UCSD-AML1 (cell line): ENCODE data around the gene HDAC7.
A peak's percentile ranks its signal among the peaks of the same experiment; 100 is the strongest.

ENCODE experiments used
- DNase-seq: peaks from one replicate; lab custom pipeline; 2025; ENCODE audit not compliant: unreplicated experiment; lab: John Stamatoyannopoulos, UW

HDAC7 gene

GRCh38 chr12:47819896-47820630 lies at the start of gene HDAC7:
TSS of gene HDAC7 (minus strand) at chr12:47819903. CDS start at chr12:47819785, 118 bp downstream.
- peak; percentile 74 for DNase-seq

- peak; percentile 51 for DNase-seq
Measured at GRCh38 chr12:47868552-47869031, 48.9 kb upstream of the HDAC7 start.

DNA sequence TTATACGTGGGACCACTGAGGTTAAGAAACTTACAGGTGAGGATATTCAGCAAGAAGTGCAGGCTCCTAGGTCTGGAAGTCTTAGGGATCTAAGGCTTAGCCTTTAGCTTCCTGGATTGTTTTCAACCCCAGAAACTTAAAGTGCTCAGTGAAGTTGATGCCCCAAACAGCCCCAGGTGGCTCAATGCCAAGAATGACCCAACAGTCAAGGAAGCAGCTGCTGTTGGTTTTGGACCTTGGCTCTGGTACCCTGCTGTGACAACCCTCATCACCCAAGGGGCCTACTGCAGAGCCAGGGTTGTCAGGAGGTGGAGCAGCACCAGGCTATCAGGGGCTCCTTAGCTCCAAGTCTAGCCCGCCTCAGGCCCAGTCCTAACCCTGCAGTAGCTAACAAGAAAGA lies 48.3 kb upstream of the HDAC7 start:
- no peak for DNase-seq

- peak; percentile 48 for DNase-seq
Measured at GRCh38 chr12:47867495-47867941, 47.8 kb upstream of the HDAC7 start.

DNA sequence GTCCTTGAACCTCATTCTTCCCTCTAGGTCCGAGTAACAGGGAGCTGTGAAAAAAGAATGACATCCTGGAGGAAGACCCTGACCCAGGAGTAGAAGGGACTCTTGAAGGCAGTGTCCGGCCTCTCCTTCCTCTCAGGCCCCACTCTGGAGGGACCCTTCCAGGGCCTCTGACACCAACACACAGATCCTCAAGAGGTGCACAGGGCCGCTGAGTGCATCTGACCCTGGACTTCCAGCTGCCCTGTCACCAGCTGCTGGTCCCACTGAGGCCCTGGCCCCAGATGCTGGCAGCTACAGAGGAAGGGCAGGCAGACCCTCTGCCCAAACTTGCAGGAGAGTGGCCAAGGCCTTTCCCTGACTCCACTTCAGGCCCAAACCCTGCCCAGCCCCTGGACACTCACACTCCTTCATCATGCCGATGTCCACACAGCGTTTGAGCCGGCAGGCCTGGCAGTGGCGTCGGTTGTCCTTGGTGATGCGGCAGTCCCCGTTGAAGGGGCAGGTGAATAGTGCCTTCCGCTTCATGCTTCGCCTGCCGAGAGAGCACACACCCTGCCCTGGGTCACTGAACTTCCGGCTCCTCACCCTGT lies 45.0 kb upstream of the HDAC7 start:
- DNase-seq, result no peak

DNA sequence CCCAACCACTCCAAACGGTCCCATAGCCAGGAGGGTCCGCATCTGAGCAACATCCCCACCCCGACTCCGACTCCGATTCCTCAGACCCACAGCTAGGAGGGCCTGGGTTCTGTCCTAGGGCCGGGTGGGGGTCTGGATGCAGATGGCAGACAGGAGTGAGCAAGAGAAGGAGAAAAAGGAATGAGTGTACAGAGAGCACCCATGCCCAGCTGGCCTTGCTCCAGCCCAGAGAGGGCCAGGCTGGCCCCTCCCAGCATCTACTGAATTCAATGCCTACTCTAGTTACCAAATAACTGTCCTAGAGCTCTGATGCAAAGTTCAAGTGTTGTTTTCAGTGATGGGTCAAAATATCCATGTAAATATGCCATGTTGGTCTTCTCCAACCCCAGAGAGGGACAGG lies 44.3 kb upstream of the HDAC7 start:
- DNase-seq, result no peak

- DNase-seq, result no peak
Measured at GRCh38 chr12:47863467-47863866, 43.8 kb upstream of the HDAC7 start.

DNA sequence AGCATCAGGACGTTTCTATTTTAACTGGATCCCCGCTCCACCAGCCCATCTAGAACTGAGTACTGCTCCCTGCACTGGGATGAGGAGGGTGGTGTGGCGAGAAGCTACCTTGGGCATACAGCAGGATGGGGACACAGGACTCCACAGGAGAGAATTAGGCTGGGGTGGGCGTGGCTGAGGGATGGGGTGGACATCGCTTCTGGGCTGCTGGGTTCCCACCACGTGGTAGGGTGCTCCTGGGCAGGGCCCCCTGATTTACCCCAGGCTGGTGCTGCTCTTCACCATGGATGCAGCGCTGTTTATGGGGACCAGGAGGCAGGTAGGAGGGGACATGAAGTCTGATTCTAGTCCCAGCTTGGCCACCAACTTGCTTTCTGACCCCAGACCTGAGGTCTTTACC lies 43.2 kb upstream of the HDAC7 start:
- DNase-seq, result no peak

GRCh38 chr12:47862167-47862750 lies 42.6 kb upstream of the HDAC7 start:
- DNase-seq, result no peak

DNA sequence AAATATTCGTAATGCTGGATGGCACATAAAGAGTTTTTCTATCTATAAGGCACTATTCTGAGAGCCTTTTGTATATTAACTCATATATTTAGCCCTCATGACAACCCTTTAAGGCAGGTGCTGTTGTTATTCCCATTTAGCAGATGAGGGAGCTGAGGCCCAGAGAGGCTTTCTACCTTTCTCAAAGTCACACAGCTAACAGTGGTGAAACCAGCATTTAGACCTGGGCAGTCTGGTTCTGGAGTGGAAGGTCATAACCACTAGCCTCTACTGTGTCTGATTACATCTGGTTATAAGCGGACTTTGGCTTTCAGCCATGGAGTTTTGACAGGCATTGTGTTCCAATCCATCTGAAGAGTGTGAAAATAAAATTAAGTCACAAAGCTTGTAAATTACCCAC lies 41.2 kb upstream of the HDAC7 start:
- DNase-seq, result no peak

DNA sequence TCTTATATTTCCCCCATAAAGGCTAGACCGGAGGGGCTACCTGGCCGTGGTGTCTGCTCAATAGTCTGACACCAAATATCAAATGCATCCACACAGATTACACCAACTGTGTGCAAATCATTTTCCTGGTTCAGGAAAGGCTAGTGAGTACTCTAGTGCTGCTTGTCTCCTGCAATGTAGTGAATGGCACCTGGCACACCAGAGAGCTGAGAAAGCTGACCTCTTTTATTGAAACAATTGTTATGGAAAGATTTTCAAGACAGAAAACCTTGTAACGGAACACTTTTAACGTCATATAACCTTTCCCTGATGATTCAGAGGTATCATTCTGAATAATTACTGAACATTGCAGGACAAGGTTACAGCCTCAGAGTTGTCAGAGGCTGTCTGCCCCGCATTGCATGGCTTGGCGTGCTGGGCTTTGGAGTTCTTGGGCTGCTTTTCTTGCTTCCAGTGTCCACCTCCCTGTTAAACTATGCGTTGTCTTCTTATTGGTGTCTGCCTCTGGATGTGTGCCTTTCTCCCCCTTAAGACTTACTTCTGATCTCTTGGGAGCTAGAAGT lies 40.7 kb upstream of the HDAC7 start:
- DNase-seq, result no peak

- no peak for DNase-seq
Measured at GRCh38 chr12:47858511-47859266, 39.0 kb upstream of the HDAC7 start.

DNA sequence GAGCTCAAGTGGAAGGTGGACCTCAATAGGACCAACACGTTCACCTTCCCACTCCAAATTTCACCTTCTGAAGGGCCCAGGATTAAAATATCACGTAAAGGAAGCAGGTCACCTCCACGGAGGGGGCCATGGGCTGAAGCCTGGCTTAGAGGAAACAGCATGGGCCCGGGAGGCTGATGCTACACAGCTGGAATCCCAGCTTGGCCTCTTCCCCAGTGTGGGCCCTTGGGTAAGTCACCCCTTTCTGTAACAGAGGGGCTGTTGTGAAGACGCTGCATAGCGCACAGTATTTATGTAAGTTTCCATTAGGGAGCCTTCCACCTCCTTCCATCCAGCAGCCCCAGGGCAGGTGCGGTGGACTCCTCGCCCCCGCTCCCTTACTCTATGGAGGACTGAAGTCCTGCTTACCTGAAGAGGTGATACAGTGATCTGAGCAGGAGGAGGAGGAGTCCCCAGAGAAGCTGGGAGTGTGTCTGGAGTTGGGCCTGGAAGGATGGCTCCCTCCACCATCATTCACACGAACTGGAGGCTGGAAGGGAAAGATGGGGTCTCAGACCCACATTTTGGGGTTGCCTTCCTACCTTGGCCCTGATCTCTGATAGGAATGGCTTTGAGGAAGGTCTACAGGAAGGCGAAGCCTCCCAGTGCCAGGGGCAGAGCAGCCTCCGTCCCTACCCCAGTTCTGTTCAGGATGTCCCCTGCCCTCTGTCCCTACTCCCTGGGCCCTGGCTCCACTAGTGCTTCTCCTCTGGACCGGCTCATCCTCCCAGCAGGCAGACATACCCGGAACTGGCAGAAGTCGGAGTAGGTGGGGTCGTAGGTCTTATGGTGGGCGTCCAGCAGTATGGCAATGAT lies 37.2 kb upstream of the HDAC7 start:
- no peak for DNase-seq

DNA sequence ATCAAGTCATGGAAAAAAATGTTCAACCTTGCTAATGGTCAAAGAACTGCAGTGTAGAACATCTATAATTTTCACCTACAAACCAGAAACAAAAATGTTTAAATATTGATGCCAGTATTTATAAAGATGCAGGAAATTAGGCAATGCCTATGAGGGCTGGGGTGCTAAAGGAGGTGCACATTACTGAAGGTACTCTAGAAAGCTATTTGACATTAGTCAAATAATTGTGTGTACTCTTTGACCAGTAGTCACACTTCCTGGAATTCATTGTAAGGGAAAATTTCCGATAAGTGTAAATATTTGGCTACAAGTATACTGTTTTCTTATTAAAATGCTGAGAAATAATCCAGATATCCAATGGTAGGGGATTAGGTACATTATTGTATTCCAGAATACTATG lies 36.4 kb upstream of the HDAC7 start:
- DNase-seq, result no peak

GRCh38 chr12:47855502-47855901 lies 35.8 kb upstream of the HDAC7 start:
- no peak for DNase-seq

- DNase-seq, result no peak
Measured at GRCh38 chr12:47854531-47854930, 34.8 kb upstream of the HDAC7 start.

GRCh38 chr12:47852096-47852571 lies 32.4 kb upstream of the HDAC7 start:
- DNase-seq, result no peak

- DNase-seq, result no peak
Measured at GRCh38 chr12:47851303-47851952, 31.7 kb upstream of the HDAC7 start.
